Activated CD4-positive, alpha-beta memory T cell treated with anti-CD3 and anti-CD28 coated beads, Interleukin-2, amount 10 ng/mL, durations not matched to agents 7 days and 5 days (primary cell): ENCODE measurements around the gene FAM8A1. TPM values are rescaled to one million over a fixed set of nuclear protein-coding genes. Genes with fewer than 3 reads are reported as not detected.
A peak's percentile ranks its signal among the peaks of the same experiment; 100 is the strongest.
"Not testable (repeated sequence)": the region's sequence is repeated elsewhere in the genome, so short reads cannot be mapped to it uniquely, and the experiment has no call there.

ENCODE experiments used
- CTCF ChIA-PET: fragments of 350-600 bp; sonication (Branson Sonifier 250); formaldehyde crosslinking; loops from one replicate; lab custom pipeline; 2021; ENCODE audit warnings: antibody characterized with exemption, inconsistent platforms; lab: Charles Lee
- POLR2A ChIA-PET: fragments of 350-600 bp; sonication (Branson Sonifier 250); formaldehyde crosslinking; loops from one replicate; lab custom pipeline; 2021; ENCODE audit warnings: antibody characterized with exemption; lab: Charles Lee
- DNase-seq: peaks from one replicate; pipeline ENCODE4 v3.0.0-alpha.2; 2020
- H3K27ac Mint-ChIP-seq: one replicate; pipeline ENCODE4 v1.8.0; 2021; ENCODE audit warnings: mild to moderate bottlenecking, mixed read lengths
- H3K27me3 Mint-ChIP-seq: one replicate; pipeline ENCODE4 v1.8.0; 2021; ENCODE audit warnings: mixed read lengths
- H3K36me3 Mint-ChIP-seq: one replicate; pipeline ENCODE4 v1.8.0; 2021; ENCODE audit warnings: low read depth, mixed read lengths
- H3K4me1 Mint-ChIP-seq: one replicate; pipeline ENCODE4 v1.8.0; 2021; ENCODE audit warnings: mixed read lengths
- H3K4me3 Mint-ChIP-seq: one replicate; pipeline ENCODE4 v1.8.0; 2021; ENCODE audit warnings: mild to moderate bottlenecking, mixed read lengths
- H3K9me3 Mint-ChIP-seq: one replicate; pipeline ENCODE4 v1.8.0; 2021; ENCODE audit warnings: mixed read lengths
- total RNA-seq, 2 experiments: library from RNA; stranded (reverse); gene quantifications; one replicate each; pipeline ENCODE4 v1.2.3, GENCODE V29; 2021

Gene FAM8A1
- total RNA-seq = 10 to 100 TPM; 14.1 to 14.3 TPM

GRCh38 chr6:17599877-17600526 is at the start of gene FAM8A1:
Gene FAM8A1 (plus strand): TSS chr6:17600302. CDS start chr6:17600410, 108 bp downstream.
- Mint-ChIP-seq H3K4me1 (peaks cover 35% of the 10 kb centered on the region), H3K27me3 (peaks cover 2% of the 10 kb centered on the region), H3K27ac (peak within 1 kb of the TSS; percentile 73), H3K36me3 (peaks cover 21% of the 10 kb centered on the region), H3K4me3 (peak within 1 kb of the TSS; percentile 83), H3K9me3 (no peaks in the 10 kb centered on the region)
- ChIA-PET POLR2A (interaction anchor here (0.7 to 5.1 kb wide), 18 partner anchors 9 to 555 kb away, joined by 3 to 73 read pairs (median 6); partner anchors contain the start of genes KDM1B, NUP153 and TPMT), CTCF (interaction anchor here (0.6 to 2.0 kb wide), 7 partner anchors 16 to 818 kb away, joined by 3 to 21 read pairs (median 3); partner anchors contain the start of gene NUP153)
- peak; percentile 97 for DNase-seq

GRCh38 chr6:17551383-17551958 is 48.6 kb upstream of the FAM8A1 start:
- peaks cover 5% of the 10 kb centered on the region for H3K27me3 Mint-ChIP-seq
- no peak overlapping the region for H3K27ac Mint-ChIP-seq
- CTCF ChIA-PET = no interaction called here
- no peaks in the 10 kb centered on the region for H3K9me3 Mint-ChIP-seq
- H3K36me3 Mint-ChIP-seq = no peaks in the 10 kb centered on the region
- no peaks in the 10 kb centered on the region for H3K4me1 Mint-ChIP-seq
- DNase-seq = no peak
- H3K4me3 Mint-ChIP-seq = no peak overlapping the region
- POLR2A ChIA-PET = no interaction called here

GRCh38 chr6:17552861-17553260 is 47.2 kb upstream of the FAM8A1 start:
- Mint-ChIP-seq H3K27ac (no peak overlapping the region), H3K36me3 (no peaks in the 10 kb centered on the region), H3K4me1 (no peaks in the 10 kb centered on the region), H3K4me3 (no peak overlapping the region), H3K27me3 (peaks cover 5% of the 10 kb centered on the region), H3K9me3 (no peaks in the 10 kb centered on the region)
- ChIA-PET POLR2A (no interaction called here), CTCF (no interaction called here)
- no peak for DNase-seq

GRCh38 chr6:17556014-17556413 is 44.1 kb upstream of the FAM8A1 start:
- Mint-ChIP-seq H3K4me3 (no peak overlapping the region), H3K27me3 (no peaks in the 10 kb centered on the region), H3K27ac (no peak overlapping the region), H3K4me1 (no peaks in the 10 kb centered on the region), H3K9me3 (no peaks in the 10 kb centered on the region), H3K36me3 (no peaks in the 10 kb centered on the region)
- ChIA-PET POLR2A (no interaction called here), CTCF (no interaction called here)
- DNase-seq = no peak

GRCh38 chr6:17562636-17563035 is 37.5 kb upstream of the FAM8A1 start:
- ChIA-PET CTCF (no interaction called here), POLR2A (no interaction called here)
- no peak for DNase-seq
- Mint-ChIP-seq H3K36me3 (peaks cover 3% of the 10 kb centered on the region), H3K4me3 (no peak overlapping the region), H3K4me1 (no peaks in the 10 kb centered on the region), H3K27ac (no peak overlapping the region), H3K27me3 (peaks cover 1% of the 10 kb centered on the region), H3K9me3 (peaks cover 3% of the 10 kb centered on the region)

GRCh38 chr6:17565399-17565798 is 34.7 kb upstream of the FAM8A1 start:
- no peak for DNase-seq
- Mint-ChIP-seq H3K36me3 (peaks cover 3% of the 10 kb centered on the region), H3K27me3 (peaks cover 6% of the 10 kb centered on the region), H3K4me1 (no peaks in the 10 kb centered on the region), H3K9me3 (peaks cover 3% of the 10 kb centered on the region), H3K4me3 (no peak overlapping the region), H3K27ac (no peak overlapping the region)
- ChIA-PET POLR2A (no interaction called here), CTCF (no interaction called here)

GRCh38 chr6:17574866-17575560 is 25.1 kb upstream of the FAM8A1 start:
- ChIA-PET POLR2A (no interaction called here), CTCF (interaction anchor here (0.6 kb wide), 1 partner anchor 28 kb away, joined by 3 read pairs; no protein-coding TSS in a partner anchor)
- Mint-ChIP-seq H3K27ac (no peak overlapping the region), H3K36me3 (no peaks in the 10 kb centered on the region), H3K4me3 (no peak overlapping the region), H3K9me3 (peaks cover 12% of the 10 kb centered on the region), H3K4me1 (no peaks in the 10 kb centered on the region), H3K27me3 (peaks cover 21% of the 10 kb centered on the region)
- DNase-seq = no peak

- ChIA-PET POLR2A (no interaction called here), CTCF (no interaction called here)
- Mint-ChIP-seq H3K4me3 (no peak overlapping the region), H3K9me3 (peaks cover 13% of the 10 kb centered on the region), H3K27me3 (peaks cover 24% of the 10 kb centered on the region), H3K36me3 (peaks cover 3% of the 10 kb centered on the region), H3K4me1 (peaks cover 4% of the 10 kb centered on the region), H3K27ac (no peak overlapping the region)
- DNase-seq = no peak
Observed at GRCh38 chr6:17577059-17577458, 23.0 kb upstream of the FAM8A1 start.

GRCh38 chr6:17580518-17581048 is 19.5 kb upstream of the FAM8A1 start:
- Mint-ChIP-seq H3K27ac (no peak overlapping the region), H3K9me3 (peaks cover 11% of the 10 kb centered on the region), H3K27me3 (peaks cover 20% of the 10 kb centered on the region), H3K36me3 (peaks cover 3% of the 10 kb centered on the region), H3K4me1 (peaks cover 7% of the 10 kb centered on the region), H3K4me3 (peak overlapping the region; percentile 58)
- POLR2A ChIA-PET = interaction anchor here (0.6 kb wide), 1 partner anchor 19 kb away, joined by 4 read pairs; the partner anchor contains the start of gene FAM8A1
- CTCF ChIA-PET = interaction anchor here (0.7 to 2.3 kb wide), 5 partner anchors 9 to 425 kb away, joined by 3 to 9 read pairs (median 3); no protein-coding TSS in a partner anchor
- DNase-seq = peak; percentile 32

GRCh38 chr6:17581282-17581681 is 18.8 kb upstream of the FAM8A1 start:
- peaks cover 11% of the 10 kb centered on the region for H3K9me3 Mint-ChIP-seq
- DNase-seq, H3K36me3 Mint-ChIP-seq, H3K27ac Mint-ChIP-seq, POLR2A ChIA-PET, H3K4me1 Mint-ChIP-seq: not testable (repeated sequence)
- CTCF ChIA-PET = interaction anchor here (0.8 to 2.3 kb wide), 4 partner anchors 9 to 426 kb away, joined by 3 to 9 read pairs (median 4); no protein-coding TSS in a partner anchor
- H3K4me3 Mint-ChIP-seq = peak overlapping the region; percentile 34
- peaks cover 20% of the 10 kb centered on the region for H3K27me3 Mint-ChIP-seq

GRCh38 chr6:17583811-17584210 is 16.3 kb upstream of the FAM8A1 start:
- ChIA-PET POLR2A (interaction anchor here (0.8 kb wide), 1 partner anchor 17 kb away, joined by 3 read pairs; no protein-coding TSS in a partner anchor), CTCF (interaction anchor here (0.6 to 3.3 kb wide), 14 partner anchors 9 to 427 kb away, joined by 3 to 32 read pairs (median 4); partner anchors contain the start of gene FAM8A1)
- Mint-ChIP-seq H3K27me3 (peaks cover 10% of the 10 kb centered on the region), H3K4me3 (no peak overlapping the region), H3K9me3 (peaks cover 2% of the 10 kb centered on the region), H3K27ac (no peak overlapping the region), H3K36me3 (peaks cover 3% of the 10 kb centered on the region), H3K4me1 (peaks cover 7% of the 10 kb centered on the region)
- DNase-seq = no peak

GRCh38 chr6:17584241-17584803 is 15.8 kb upstream of the FAM8A1 start:
- POLR2A ChIA-PET = interaction anchor here (0.8 kb wide), 1 partner anchor 17 kb away, joined by 3 read pairs; no protein-coding TSS in a partner anchor
- CTCF ChIA-PET = interaction anchor here (0.6 to 3.3 kb wide), 15 partner anchors 8 to 427 kb away, joined by 3 to 32 read pairs (median 3); partner anchors contain the start of gene FAM8A1
- peaks cover 10% of the 10 kb centered on the region for H3K27me3 Mint-ChIP-seq
- peaks cover 3% of the 10 kb centered on the region for H3K36me3 Mint-ChIP-seq
- no peak for DNase-seq
- no peak overlapping the region for H3K27ac Mint-ChIP-seq
- H3K9me3 Mint-ChIP-seq = peaks cover 2% of the 10 kb centered on the region
- no peak overlapping the region for H3K4me3 Mint-ChIP-seq
- H3K4me1 Mint-ChIP-seq = peaks cover 8% of the 10 kb centered on the region
